GM12892 (cell line): ENCODE measurements around the gene AOPEP.

Experiments
- POLR2A ChIP-seq: IDR thresholded peaks from 2 replicates; pipeline ENCODE4 v1.6.1; 2011; ENCODE audit warnings: low read depth, low read length, control low read depth
- POLR2AphosphoS5 ChIP-seq: IDR thresholded peaks from 2 replicates; pipeline ENCODE4 v1.6.1; 2011; ENCODE audit warnings: low read depth, low read length, control low read depth

DNA sequence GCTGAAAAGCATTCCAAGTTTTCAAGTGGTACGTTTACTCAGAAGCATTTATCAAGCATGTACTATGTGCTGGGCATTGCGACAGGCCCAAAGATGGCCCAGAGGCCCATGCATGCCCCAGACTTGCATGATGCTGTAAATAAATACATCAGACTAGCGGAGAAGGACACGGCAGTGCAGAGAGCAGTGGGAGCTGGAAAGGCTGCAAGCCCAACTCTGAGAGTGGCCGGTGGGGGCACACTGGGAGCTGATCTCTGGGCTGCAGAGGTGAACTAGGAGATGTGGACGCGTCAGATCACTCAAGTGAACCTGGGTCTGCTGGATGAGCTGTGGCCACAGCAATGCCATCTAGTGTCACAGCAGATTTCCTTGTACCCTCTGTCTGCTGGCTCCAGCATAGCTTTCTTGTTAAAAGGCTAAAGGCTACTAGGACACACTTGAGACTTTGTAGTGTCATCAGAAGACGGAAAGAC is 344.1 kb downstream of the AOPEP start:
- TF ChIP-seq POLR2AphosphoS5: no peak
- TF ChIP-seq POLR2A: no peak
